AG09319 (cell line): ENCODE data around the gene RASGRF1.

Experiments
- DNase-seq: peaks from one replicate; pipeline ENCODE4 v3.0.0-alpha.2; 2010; ENCODE audit warnings: low read depth; ENCODE audit errors: extremely low read depth
- TF ChIP-seq, protein P1 (sequence below): IDR thresholded peaks from 2 replicates; pipeline ENCODE4 v1.5.1; 2011; ENCODE audit warnings: low read depth, mild to moderate bottlenecking, inconsistent platforms, low read length, moderate library complexity

The RASGRF1 gene

DNA sequence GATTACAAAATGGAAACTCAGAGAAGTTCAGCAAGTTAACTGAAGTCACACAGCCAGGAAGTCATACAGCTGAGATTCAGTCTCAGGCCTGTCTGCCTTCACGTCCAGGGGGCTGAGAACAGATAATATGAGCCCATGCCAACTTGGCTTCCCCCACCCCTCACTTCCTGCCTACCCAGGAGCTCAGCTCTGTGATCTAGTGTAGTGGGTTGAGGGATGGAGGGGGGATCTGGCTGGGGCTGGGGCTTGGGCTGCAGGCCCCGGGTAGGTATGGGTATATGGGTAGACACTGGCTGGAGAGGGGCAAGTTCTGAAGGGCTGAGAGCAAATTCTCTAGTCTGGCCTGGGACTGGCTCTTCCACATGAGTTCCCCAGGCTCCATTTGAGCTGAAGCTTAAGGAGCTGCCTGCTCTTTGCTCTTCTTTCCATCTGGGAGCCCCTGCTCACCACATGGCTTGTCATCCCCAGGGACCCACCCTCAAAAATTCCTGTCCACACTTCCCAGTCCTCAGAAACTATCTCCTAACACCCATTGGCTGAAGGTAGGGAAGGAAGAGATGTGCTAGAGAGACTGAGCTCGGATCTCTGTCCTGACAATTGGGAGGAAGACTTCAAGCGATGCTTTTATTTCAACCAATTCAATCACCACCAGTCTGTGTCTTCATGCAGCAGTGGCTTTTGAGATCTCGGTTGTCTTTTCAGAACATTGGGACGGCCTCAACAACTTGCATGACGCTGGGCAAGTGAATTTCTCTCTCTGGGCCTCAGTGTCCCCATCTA is 2.0 kb downstream of the RASGRF1 start:
- no peak for DNase-seq
- TF ChIP-seq, protein P1, sequence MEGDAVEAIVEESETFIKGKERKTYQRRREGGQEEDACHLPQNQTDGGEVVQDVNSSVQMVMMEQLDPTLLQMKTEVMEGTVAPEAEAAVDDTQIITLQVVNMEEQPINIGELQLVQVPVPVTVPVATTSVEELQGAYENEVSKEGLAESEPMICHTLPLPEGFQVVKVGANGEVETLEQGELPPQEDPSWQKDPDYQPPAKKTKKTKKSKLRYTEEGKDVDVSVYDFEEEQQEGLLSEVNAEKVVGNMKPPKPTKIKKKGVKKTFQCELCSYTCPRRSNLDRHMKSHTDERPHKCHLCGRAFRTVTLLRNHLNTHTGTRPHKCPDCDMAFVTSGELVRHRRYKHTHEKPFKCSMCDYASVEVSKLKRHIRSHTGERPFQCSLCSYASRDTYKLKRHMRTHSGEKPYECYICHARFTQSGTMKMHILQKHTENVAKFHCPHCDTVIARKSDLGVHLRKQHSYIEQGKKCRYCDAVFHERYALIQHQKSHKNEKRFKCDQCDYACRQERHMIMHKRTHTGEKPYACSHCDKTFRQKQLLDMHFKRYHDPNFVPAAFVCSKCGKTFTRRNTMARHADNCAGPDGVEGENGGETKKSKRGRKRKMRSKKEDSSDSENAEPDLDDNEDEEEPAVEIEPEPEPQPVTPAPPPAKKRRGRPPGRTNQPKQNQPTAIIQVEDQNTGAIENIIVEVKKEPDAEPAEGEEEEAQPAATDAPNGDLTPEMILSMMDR = no peak

DNA sequence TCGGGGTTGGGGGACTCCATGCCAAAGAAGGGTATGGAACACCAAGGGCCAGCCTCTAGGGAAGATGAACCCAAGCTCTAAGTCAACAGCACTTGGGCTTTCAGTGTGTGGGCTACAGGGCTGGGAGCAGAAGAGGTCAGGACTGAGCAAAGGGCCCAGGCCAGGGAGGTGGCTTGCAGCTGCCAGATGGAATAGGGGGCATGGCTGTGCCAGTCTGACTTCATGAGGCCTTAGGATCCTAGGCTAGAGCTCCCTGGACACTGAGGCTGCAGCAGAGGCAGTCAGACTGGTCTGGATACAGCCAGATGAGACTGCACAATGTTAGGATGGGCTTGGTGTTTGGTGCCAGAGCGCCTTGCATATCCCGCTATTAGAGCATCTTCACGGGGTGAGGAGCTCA is 3.8 kb downstream of the RASGRF1 start:
- TF ChIP-seq, protein P1 = no peak
- no peak for DNase-seq

DNA sequence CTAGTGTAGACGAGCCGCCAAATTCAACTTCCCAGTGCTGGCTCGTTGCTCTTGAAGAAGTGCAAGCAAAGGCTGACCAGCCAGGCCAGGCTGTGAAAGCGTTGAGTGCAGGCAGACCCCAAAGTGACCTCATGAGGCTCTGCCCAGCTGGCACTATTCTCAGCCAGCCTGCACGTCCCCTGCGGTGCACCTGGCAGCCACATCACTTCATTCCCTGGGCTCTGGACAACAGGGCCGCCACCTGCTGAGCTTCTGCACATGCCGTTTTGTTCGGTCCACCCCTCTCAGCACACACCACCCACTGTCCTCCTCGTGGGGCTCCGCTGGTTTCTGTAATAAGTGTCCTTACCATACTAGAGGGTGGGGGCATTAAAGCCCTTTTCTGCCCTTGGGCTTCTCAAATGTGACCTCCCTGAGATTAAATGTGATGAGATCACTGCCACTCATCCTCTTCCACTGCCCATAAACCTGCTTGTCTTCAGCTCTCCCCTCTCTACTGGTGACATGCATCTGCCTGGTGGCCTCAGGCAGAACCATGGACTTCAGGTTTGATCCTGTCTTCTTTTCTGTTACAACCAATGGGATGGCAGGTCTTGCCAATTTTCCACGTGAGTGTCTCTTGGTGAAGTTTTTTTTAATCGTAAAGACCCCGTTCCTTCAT is 6.1 kb downstream of the RASGRF1 start:
- TF ChIP-seq, protein P1 = no peak
- DNase-seq = no peak

DNA sequence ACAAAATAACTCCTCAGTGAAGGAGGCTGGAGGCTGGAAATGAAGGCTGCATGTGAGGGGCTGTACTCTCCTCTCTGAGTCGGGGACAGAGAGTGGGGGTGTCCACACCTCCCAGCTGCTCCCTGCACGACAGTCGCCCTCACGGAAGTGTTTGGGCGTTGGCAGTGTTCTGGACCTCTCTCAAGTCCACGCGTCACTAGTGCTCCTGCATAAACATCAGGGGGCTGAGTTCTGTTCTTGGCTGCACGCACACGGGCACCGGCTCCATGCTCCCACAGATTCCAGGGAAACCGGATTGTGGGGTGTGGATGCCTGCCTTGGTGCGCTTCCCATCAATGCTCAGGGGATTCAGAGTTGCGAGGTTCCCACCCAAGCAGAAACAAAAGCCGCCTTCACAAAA is 7.4 kb downstream of the RASGRF1 start:
- TF ChIP-seq, protein P1 = no peak

DNA sequence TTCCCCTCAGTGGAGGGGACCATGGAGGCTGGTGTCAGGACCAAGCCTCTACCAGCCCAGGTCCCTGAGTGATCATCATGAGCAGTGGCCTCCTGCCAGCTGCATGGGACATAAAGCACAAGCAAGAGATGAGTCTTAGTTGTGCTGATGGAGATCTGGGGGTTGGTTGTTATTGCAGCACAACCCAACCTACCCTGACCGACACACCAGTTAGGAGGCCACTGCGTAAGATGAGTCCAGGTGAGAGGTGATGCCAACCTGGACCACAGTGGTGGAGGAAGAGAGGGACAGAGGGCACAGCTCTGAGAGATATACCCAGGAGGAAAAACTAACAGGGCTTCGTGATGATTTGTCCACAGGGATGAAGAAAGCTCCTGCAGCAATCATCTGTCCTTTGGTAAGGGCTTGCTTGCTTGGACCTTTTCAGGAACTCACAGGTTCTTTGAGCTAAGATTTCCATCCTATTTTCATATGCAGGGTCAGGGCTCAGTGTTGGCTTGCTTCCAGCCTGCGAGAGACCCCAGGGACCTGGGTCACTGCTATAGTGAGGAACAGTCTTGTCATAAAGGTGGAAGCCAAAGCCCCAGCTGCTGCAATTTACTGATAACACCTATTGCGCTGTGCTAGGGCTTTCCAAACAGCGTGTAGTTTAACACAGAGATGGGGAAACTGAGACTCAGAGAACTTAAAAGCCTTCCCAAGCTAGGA is 8.1 kb downstream of the RASGRF1 start:
- TF ChIP-seq, protein P1 = no peak
- no peak for DNase-seq

More for the DNA sequence above, 7.4 kb downstream of the RASGRF1 start:
- no peak for DNase-seq

DNA sequence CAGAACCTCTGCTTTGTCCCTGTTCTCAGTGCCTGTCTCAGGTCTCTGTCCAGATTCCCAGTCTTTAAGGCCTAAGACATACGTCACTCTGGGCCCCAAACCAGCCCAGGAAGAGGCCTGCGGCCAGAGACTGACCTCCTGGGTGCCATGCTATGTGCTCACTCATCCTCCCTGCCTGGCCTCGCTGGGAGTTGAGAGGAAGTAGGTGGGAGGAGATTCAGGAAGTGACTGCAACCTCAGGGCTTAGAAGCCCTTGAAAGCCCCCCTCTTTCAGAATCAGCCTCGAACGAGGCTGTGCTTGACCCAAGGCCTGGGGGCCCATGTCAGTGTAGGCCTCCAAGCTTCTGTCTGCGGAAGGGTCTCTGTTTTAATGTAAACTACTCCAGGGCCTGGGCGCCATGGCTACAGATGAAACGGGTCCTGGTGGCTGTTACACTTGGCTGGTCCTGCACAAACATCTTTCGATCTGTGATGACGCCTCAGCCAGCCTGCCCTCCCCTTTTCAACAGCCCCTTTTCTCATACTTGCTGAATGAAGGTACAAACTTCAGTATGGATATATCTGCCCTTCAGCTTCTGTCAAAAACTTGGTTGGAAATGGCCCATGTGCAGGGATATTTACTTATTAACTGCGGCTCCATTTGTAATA is 11.7 kb downstream of the RASGRF1 start:
- TF ChIP-seq, protein P1 = no peak
- DNase-seq = no peak
